HG03575 (cell line): ENCODE measurements around the gene MAGOH.
A peak's percentile ranks its signal among the peaks of the same experiment; 100 is the strongest.
"Not testable (repeated sequence)": the region's sequence is repeated elsewhere in the genome, so short reads cannot be mapped to it uniquely, and the experiment has no call there.

Source experiments
- ATAC-seq: cut with Tn5 transposase; IDR thresholded peaks from one replicate; pipeline ENCODE4 v1.9.1; 2021; ENCODE audit not compliant: unreplicated experiment, insufficient number of reproducible peaks, low FRiP score; ENCODE audit errors: extremely low read depth

The MAGOH gene

DNA sequence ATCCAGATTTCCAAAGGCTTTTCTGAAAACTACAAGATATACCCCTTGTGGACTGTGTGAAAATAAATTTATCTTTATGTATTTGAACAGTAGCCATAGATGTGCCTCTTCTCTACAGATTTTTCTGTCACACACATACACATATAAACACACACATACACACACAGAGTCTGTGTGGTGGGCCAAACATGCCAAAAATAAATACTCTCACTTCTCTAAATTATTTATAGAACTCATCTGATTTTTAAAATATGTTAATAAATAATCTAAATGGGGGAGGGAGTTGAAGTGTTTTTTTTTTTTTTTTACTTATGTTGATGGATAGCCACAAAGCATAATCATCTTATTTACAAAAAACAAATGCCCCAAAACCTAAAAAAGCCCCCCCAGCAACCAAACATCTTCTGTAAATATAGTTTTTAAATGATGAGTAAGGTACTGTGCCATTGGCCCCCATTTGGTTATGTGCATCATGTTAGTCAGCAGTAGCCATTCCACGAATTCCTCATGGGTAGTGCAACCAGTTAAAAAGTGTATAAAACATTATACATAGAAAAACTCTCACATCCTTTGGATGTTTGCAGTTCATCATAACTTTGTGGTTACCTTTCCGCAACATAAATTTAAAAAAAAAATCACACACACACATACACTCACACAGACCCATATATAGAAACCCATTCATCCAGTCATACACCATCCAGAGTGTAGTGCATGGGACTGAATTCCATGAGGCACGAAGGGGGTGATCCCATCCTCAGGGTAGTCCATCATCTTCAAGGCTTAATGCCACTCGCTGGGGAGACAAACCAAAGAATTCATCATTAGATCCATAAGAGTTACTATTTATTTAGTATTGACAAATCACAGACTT, 8.2 kb upstream of the MAGOH start:
- ATAC-seq = no peak

DNA sequence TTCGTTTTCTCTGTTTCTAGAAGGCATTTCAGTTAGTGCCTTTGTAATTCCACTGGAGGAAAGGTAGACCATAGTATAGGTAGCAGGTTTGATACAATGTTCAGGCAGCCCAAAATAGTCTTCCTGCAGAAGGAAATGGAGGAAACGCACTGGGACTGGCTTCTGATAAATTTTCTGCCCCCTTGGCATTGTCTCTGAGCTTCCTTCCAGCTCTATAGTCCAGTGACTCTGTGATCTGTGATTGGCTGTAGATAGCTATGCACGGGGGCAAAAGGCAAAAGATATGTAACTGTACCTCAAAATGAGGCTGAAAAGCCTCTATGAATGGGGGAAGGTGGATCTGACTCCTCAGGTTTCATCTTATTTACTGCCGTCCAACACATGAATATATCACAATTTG, 5.8 kb upstream of the MAGOH start:
- ATAC-seq = no peak

DNA sequence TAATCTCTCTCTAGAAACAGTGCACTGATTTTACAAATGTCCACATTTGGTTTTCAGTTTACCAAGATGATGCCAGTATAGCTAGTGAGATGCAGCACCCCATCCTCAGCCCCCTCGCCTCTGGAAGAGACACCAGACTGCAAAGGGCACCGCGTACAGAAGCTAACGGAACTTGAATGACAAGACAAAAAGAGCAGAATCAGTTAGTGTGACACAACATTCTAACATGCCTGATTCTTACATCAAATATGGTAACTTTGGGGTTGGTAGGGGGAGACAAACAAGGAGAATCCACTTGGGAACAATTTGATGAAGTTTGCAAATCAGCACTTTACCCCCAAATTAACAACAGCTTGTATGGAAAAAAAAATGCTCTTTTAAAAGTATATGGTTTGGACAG, 4.1 kb upstream of the MAGOH start:
- no peak for ATAC-seq

DNA sequence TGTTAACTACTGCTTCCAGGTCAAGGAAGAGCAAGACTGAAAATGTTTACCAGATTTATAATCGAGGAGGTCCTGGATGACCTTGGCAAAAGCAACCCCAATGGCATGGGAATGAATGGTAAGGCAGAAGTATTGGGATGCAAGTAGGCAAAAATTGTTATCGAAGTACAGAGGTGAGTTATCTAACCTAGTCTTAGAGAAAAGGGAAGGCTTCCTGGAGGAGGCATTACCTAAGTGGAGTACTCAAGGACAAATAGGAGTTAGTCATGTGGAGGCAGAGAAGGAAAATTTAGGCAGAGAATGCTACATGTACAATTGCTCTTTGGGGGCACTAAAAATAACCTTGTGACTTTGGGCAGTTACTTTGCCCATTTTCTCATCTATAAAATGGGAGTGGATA, 3.5 kb upstream of the MAGOH start:
- no peak for ATAC-seq

DNA sequence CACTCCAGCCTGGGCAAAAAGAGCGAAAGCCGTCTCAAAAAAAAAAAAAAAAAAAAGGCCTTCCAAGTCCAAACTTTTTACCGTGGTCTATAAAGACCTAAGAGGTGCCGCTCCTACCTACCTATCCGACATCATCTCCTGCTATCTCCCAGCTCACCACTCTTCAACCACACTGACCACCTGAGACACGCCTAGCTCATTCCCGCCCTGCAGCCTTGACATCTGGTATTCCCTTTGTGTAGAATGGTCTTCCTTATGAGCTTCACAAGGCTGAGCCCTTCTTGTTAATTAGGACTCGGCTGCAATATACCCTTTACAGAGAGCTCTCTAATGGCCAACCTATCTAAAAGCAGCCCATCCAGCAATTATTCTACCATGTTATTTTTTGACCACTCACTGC, 680 bp downstream of the MAGOH start:
- no peak for ATAC-seq

DNA sequence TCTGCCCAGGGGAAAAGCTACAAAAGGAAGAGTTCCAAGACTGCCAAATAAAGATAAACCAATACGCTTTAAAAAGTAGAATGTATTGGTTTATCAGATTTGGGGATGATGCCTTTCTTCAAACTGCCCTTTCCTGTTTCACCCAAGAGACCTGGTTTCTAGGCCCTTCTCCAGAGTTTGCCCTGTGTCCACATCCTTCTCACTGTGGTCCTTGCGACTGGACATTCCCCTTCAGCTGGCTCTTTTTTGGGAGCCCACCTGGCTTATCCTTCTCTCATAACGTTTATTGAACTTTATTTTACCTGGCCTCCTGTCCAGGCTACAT, 17.4 kb downstream of the MAGOH start:
- ATAC-seq = no peak

DNA sequence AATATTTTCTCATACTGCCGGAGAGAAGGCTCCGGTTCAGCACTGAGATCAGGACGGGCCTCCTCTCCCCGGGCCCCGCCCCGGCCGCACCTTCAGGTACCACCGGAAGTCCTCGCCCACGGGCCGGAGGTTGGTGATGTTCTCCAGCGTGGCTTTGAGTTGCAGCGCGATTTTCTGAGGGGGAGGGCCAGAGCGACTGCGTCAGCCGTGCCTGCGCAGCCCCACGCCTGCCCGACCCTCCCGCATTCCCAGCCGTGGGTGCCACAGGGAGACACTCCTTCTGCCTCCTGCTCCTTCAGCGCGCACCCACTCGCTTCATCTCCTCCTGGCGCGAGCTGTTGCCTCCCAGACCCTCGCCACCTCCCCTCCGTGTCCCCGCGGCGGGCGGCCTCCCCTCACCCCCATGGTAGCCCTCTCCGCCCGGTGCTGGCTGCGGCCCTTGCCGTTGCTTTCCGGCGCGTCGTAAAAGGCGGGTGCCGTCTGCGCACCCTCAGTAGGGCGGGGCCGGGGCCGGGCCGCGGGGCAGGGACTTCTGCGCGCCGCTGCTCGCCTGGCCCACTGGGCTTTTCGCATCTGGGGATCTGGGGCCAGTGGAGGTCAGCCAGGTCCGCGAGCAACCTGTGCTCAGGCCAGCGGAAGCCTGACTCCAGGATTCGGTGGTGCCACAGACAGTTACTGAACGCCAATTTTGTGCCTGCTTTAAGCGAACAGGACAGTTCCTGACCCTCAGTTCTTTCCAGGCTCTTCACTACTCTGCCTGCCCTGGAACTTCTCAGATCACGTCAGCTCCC, 18.0 kb downstream of the MAGOH start, which contains the start of gene CZIB:
Gene CZIB (minus strand): TSS at position 464 of the 791 bp plus-strand sequence. CDS start 59 bp downstream, at position 405.
- peak; percentile 85 for ATAC-seq

DNA sequence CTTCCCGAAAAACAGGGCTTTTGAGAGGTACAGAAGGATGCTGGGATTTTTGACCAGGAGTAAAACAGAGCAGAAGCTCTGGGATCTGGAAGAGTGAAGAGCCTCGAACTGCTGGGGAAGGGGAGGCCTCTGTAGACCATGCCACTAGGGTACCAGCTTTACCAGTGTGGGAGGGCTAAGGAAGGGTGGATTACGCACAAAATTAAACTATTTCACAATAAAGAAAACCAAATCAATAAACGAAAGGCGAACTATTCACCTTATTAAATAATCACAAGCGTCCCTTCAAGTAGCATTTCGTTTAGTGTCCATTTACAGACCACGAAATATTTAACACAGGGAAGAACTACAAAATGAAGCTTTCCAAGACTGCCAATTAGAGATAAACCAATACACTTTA, 18.6 kb downstream of the MAGOH start:
- no peak for ATAC-seq

DNA sequence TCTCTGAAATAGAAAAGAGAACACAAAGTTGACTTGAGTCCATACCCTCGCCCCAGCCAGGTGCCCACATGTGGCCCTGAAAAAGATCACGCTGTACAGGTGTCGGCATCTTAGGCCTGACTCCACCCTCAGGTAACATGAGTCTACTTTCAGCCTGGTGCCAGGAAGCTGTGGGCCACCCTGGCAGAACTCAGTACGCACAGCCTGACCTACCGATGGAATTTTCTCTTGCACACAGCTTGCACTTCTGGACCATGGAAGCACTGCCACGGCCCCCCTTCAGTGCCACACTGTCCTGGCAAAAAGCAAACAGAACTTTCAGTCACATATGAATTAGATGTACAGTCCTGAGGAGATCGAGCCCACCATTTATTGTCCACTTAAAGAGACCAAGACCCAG, 20.1 kb downstream of the MAGOH start:
- ATAC-seq = no peak

DNA sequence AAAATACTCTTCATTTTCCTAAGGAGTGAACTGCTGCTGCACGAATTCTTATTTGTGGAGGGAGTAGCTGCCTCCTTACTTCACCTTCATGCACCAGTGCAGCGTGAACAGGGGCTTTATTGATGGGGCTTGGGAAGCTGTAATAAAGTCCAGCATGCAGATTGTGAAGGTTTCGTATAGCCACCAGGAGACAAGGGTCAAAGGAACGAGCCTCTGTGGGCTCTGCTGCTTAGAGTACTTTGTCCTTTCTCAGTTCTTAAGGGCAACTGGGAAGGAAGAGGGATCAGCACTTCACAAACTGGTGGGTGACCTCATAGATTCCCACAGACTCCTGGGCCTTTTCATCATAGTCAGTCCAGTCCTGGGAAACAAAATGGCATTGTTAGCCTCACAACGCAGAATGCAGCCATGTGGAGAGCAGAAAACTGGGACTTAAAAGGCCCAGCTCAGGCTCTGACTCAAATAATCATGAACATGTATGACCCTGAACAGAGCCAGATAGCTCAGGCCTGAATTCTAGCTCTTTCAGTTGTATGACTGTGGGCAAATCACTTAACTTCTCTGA, 23.9 kb downstream of the MAGOH start:
- ATAC-seq = no peak

DNA sequence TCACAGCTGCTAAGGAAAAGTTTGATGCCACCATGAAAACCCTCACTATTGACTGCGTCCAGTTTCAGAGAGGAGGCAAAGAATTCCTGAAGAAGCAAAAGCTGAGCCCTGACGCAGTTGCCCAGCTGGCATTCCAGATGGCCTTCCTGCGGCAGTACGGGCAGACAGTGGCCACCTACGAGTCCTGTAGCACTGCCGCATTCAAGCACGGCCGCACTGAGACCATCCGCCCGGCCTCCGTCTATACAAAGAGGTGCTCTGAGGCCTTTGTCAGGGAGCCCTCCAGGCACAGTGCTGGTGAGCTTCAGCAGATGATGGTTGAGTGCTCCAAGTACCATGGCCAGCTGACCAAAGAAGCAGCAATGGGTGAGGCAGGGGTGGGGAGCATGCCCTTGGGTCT, 27.4 kb downstream of the MAGOH start:
- ATAC-seq = no peak

DNA sequence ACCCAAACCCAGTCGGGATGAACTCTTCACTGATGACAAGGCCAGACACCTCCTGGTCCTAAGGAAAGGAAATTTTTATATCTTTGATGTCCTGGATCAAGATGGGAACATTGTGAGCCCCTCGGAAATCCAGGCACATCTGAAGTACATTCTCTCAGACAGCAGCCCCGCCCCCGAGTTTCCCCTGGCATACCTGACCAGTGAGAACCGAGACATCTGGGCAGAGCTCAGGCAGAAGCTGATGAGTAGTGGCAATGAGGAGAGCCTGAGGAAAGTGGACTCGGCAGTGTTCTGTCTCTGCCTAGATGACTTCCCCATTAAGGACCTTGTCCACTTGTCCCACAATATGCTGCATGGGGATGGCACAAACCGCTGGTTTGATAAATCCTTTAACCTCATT, 28.0 kb downstream of the MAGOH start:
- no peak for ATAC-seq

DNA sequence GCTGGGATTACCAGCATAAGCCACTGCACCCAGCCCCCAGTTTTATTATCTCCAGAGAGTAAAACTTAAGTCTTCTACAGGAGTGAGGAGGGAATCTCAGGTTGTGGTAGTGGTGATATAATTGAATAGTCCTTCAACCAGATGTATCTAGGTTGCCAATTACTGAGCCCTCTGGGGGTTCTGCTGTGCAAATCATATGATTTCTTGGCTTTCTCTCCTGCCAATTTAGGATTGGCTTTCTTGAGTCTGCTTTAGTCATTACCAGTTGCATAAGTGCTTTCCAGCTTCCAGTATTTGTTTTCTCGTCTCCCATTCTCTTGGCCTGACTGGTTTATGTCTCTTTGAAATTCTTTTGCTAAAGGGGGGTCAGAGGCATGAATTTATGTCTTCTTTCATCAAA, 30.6 kb downstream of the MAGOH start:
- ATAC-seq = no peak

DNA sequence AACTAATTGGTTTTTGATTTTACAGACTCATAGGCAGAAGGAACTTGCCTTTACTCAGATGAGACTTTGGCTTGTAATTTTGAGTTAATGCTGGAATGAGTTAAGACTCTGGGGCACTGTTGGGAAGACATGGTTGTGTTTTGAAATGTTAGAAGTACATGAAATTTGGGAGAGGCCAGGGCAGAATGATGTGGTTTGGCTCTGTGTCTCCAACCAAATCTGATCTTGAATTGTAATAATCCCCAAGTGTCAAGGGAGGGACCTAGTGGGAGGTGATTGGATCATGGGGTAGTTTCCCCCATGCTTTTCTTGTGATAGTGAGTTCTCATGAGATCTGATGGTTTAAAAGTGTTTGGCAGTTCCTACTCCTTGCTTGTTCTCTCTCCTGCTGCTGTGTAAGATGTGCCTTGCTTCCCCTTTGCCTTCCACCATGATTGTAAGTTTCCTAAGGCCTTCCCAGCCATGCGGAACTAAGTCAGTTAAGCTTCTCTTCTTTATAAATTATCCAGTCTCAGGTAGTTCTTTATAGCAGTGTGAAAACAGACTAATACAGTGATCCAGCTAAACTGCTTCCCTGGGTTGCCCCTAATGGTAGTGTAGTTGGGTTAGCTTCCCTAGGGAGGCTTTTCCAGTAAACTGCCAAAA, 31.5 kb downstream of the MAGOH start:
- no peak for ATAC-seq

DNA sequence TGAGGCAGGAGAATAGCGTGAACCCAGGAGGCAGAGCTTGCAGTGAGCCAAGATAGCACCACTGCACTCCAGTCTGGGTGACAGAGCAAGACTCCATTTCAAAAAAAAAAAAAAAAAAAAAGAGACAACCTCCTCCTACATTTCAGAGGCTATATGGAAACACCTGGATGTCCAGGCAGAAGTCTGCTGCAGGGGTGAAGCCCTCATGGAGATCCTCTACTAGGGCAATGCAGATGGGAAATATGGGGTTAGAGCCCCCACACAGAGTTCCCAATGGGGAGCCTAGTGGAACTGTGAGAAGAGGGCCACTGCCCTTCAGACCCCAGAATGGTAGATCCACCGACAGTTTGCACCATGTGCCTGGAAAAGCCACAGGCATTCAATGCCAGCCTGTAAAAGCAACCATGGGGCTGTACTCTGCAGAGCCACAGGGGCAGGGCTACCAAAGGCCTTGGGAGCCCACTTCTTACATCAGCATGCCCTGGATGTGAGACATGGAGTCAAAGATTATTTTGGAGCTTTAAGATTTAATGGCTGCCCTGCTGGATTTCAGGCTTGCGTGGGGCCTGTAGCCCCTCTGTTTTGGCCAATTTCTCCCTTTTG, 32.1 kb downstream of the MAGOH start:
- ATAC-seq = not testable (repeated sequence)

DNA sequence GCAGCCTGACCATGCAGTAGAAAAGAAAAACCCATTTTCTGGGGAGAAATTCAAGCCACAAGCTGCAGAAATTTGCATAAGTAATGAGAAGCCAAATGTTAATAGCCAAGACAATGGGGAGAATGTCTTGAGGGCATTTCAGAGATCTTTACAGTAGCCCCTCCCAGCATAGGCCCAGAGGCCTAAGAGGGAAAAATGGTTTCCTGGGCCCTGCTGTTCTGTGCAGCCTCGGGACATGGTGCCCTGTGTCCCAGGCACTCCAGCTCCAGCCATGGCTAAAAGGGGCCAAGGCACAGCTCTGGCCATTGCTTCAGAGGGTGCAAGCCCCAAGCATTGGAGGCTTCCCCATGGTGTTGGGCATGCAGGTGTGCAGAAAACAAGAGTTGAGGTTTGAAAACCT, 32.8 kb downstream of the MAGOH start:
- not testable (repeated sequence) for ATAC-seq

DNA sequence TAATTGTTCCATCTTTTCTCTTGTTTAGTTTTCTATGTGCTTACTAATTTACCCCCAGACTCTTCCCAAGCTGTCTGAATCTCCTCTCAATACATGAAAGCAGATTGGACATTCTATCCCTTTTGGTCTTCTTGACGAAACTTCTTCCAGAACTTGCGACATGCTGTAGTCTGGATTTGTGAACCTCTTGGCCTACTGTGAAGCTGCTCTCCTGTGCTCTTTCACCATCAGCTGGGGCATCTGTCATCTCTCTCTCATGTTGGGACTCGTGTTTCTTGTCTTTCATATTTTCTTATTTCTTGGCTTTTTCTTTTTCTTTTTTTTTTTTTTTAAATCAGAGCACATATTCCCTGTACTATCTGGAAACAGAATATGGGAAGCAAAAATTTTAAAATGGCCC, 34.9 kb downstream of the MAGOH start:
- no peak for ATAC-seq

DNA sequence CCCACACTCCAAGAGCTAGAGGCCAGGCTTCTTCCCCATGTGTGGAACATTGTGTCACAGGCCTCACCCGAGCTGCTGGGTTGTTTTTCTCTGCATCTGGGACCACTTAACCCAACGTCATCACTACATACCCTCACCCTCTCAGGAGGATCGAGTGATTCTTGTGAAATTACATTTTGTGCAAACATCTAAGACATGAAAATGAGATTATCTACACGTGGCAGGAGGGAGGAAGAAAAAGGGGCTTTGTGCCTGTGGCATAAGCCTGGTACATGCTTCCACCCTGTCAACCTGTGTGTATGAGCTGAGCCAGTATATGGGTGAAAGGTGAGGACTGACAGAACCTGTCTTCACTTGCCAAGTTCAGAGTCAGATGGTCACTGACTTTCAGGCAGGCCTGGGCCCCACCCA, 40.1 kb downstream of the MAGOH start:
- ATAC-seq = no peak
